NB4 (cell line): Measurements from ENCODE around the gene LRRC14B.
"Not testable (repeated sequence)": the region's sequence is repeated elsewhere in the genome, so short reads cannot be mapped to it uniquely, and the experiment has no call there.

Experiments used
- DNase-seq: peaks from one replicate; pipeline ENCODE4 v3.0.0; 2010; ENCODE audit warnings: low read depth
- H3K4me3 ChIP-seq: one replicate; pipeline ENCODE4 v1.5.1; 2011; ENCODE audit warnings: mild to moderate bottlenecking, low read depth, low read length, moderate library complexity
- CTCF ChIP-seq: IDR thresholded peaks from one replicate; pipeline ENCODE4 v1.5.1; 2012; ENCODE audit warnings: low read depth, low read length
- MAX ChIP-seq: IDR thresholded peaks from 2 replicates; pipeline ENCODE4 v1.6.1; 2011; ENCODE audit warnings: low read depth, low read length
- MYC ChIP-seq: IDR thresholded peaks from 2 replicates; pipeline ENCODE4 v1.6.1; 2011; ENCODE audit warnings: low read depth, low read length
- POLR2A ChIP-seq: IDR thresholded peaks from 2 replicates; pipeline ENCODE4 v1.6.1; 2011; ENCODE audit warnings: mild to moderate bottlenecking; ENCODE audit not compliant: insufficient read length; ENCODE audit errors: extremely low read depth

Gene LRRC14B

GRCh38 chr5:219991-220390, 28.7 kb downstream of the LRRC14B start:
- H3K4me3 ChIP-seq: peak overlapping the region; percentile 96
- DNase-seq: no peak

GRCh38 chr5:222951-223715, 31.8 kb downstream of the LRRC14B start:
- not testable (repeated sequence) for H3K4me3 ChIP-seq, DNase-seq

More at GRCh38 chr5:219991-220390, 28.7 kb downstream of the LRRC14B start:
- no peak for TF ChIP-seq POLR2A
- no peak for TF ChIP-seq MYC
- TF ChIP-seq MAX: no peak

- H3K4me3 ChIP-seq: no peak overlapping the region
- TF ChIP-seq MAX: no peak
- TF ChIP-seq CTCF: no peak
- TF ChIP-seq POLR2A: no peak
- no peak for TF ChIP-seq MYC
- DNase-seq: no peak
Observed at GRCh38 chr5:223791-224190, 32.5 kb downstream of the LRRC14B start.

- no peak for DNase-seq
- TF ChIP-seq MAX (no peak), POLR2A (no peak), CTCF (no peak), MYC (no peak)
- no peak overlapping the region for H3K4me3 ChIP-seq
Observed at GRCh38 chr5:225334-225733, 34.0 kb downstream of the LRRC14B start.

GRCh38 chr5:227375-227774, 36.1 kb downstream of the LRRC14B start:
- not testable (repeated sequence) for DNase-seq, H3K4me3 ChIP-seq

- TF ChIP-seq CTCF: no peak
- TF ChIP-seq MAX: no peak
- no peak for TF ChIP-seq POLR2A
- TF ChIP-seq MYC: no peak
- DNase-seq: no peak
- no peak overlapping the region for H3K4me3 ChIP-seq
Observed at GRCh38 chr5:228886-229285, 37.6 kb downstream of the LRRC14B start.

- no peak for TF ChIP-seq CTCF
- no peak for TF ChIP-seq POLR2A
- no peak for TF ChIP-seq MAX
- TF ChIP-seq MYC: no peak
- no peak for DNase-seq
- H3K4me3 ChIP-seq: no peak overlapping the region
Observed at GRCh38 chr5:230711-231110, 39.4 kb downstream of the LRRC14B start.
